PFSK-1 (cell line): ENCODE data around the gene KCNIP4.

Experiments used
- FOXP2 ChIP-seq: optimal IDR thresholded peaks from 2 replicates; pipeline ENCODE3; 2011; ENCODE audit warnings: borderline replicate concordance, control low read depth, inconsistent platforms; ENCODE audit not compliant: insufficient read depth; ENCODE audit errors: extremely low read length, extremely low read depth
- POLR2AphosphoS5 ChIP-seq: IDR thresholded peaks from 2 replicates; pipeline ENCODE4 v1.6.1; 2012; ENCODE audit warnings: low read depth, mild to moderate bottlenecking, control low read depth, low read length, moderate library complexity
- SIN3A ChIP-seq: IDR thresholded peaks from 2 replicates; pipeline ENCODE4 v1.6.1; 2012; ENCODE audit warnings: mild to moderate bottlenecking, low read length, moderate library complexity, borderline replicate concordance; ENCODE audit not compliant: insufficient read depth
- TAF1 ChIP-seq: IDR thresholded peaks from 2 replicates; pipeline ENCODE4 v1.6.1; 2012; ENCODE audit warnings: low read length, control low read depth, borderline replicate concordance; ENCODE audit not compliant: insufficient read depth
- TF ChIP-seq, protein P1 (sequence below), 2 experiments: IDR thresholded peaks; 2 replicates each; pipeline versions ENCODE4 v1.6.1 to v1.8.0; 2011 to 2012; ENCODE audit warnings: low read depth in 2 of 2, low read length in 2 of 2, control low read depth in 1 of 2, inconsistent platforms in 1 of 2, mild to moderate bottlenecking in 1 of 2, moderate library complexity in 1 of 2; ENCODE audit not compliant: insufficient read depth in 1 of 2

GRCh38 chr4:21005647-21006046 lies 942.9 kb downstream of the KCNIP4 start:
- no peak for TF ChIP-seq POLR2AphosphoS5
- no peak for TF ChIP-seq SIN3A
- TF ChIP-seq, protein P1, sequence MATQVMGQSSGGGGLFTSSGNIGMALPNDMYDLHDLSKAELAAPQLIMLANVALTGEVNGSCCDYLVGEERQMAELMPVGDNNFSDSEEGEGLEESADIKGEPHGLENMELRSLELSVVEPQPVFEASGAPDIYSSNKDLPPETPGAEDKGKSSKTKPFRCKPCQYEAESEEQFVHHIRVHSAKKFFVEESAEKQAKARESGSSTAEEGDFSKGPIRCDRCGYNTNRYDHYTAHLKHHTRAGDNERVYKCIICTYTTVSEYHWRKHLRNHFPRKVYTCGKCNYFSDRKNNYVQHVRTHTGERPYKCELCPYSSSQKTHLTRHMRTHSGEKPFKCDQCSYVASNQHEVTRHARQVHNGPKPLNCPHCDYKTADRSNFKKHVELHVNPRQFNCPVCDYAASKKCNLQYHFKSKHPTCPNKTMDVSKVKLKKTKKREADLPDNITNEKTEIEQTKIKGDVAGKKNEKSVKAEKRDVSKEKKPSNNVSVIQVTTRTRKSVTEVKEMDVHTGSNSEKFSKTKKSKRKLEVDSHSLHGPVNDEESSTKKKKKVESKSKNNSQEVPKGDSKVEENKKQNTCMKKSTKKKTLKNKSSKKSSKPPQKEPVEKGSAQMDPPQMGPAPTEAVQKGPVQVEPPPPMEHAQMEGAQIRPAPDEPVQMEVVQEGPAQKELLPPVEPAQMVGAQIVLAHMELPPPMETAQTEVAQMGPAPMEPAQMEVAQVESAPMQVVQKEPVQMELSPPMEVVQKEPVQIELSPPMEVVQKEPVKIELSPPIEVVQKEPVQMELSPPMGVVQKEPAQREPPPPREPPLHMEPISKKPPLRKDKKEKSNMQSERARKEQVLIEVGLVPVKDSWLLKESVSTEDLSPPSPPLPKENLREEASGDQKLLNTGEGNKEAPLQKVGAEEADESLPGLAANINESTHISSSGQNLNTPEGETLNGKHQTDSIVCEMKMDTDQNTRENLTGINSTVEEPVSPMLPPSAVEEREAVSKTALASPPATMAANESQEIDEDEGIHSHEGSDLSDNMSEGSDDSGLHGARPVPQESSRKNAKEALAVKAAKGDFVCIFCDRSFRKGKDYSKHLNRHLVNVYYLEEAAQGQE (IDR thresholded peaks at IDR 0.05; ENCODE audit: insufficient read depth in 1 of 2, low read depth in 2 of 2, low read length in 2 of 2) = no peak
- no peak for TF ChIP-seq TAF1
- no peak for TF ChIP-seq FOXP2
